Stimulated activated naive B cell treated with anti-CD40 and anti-IgM and Interleukin-4, amounts not matched to agents 10 μg/mL and 1 μg/mL and 100 μg/mL, for 72 hours (primary cell): ENCODE data around the gene NEK2.
"Not testable (repeated sequence)": the region's sequence is repeated elsewhere in the genome, so short reads cannot be mapped to it uniquely, and the experiment has no call there.

Experiments
- ATAC-seq, 2 donors: fragments of 150-1000 bp; cut with Tn5 transposase; replicated peaks; 2 replicates each; pipeline ENCODE4 v1.10.0; 2021; ENCODE audit warnings: moderate library complexity in 1 of 2
- DNase-seq: peaks from one replicate; pipeline ENCODE4 v3.0.0; 2021
- H3K27ac Mint-ChIP-seq: one replicate; pipeline ENCODE4 v1.8.0; 2022; ENCODE audit warnings: mild to moderate bottlenecking, mixed read lengths
- H3K27me3 Mint-ChIP-seq, 2 donors: one replicate each; pipeline ENCODE4 v1.8.0; 2022; ENCODE audit warnings: mixed read lengths in 2 of 2
- H3K36me3 Mint-ChIP-seq, 2 donors: one replicate each; pipeline ENCODE4 v1.8.0; 2022; ENCODE audit warnings: mixed read lengths in 2 of 2, mild to moderate bottlenecking in 1 of 2
- H3K4me1 Mint-ChIP-seq, 2 donors: one replicate each; pipeline ENCODE4 v1.8.0; 2022; ENCODE audit warnings: mixed read lengths in 2 of 2, mild to moderate bottlenecking in 1 of 2
- H3K4me3 Mint-ChIP-seq, 2 donors: one replicate each; pipeline ENCODE4 v1.8.0; 2022; ENCODE audit warnings: mild to moderate bottlenecking in 2 of 2, mixed read lengths in 2 of 2, moderate library complexity in 1 of 2
- H3K9me3 Mint-ChIP-seq, 2 donors: one replicate each; pipeline ENCODE4 v1.8.0; 2022; ENCODE audit warnings: mixed read lengths in 2 of 2, mild to moderate bottlenecking in 1 of 2

Gene NEK2

GRCh38 chr1:211625866-211626265 is 49.6 kb downstream of the NEK2 start:
- not testable (repeated sequence) for H3K27ac Mint-ChIP-seq, H3K36me3 Mint-ChIP-seq, H3K4me1 Mint-ChIP-seq, H3K4me3 Mint-ChIP-seq, H3K9me3 Mint-ChIP-seq, ATAC-seq, DNase-seq, H3K27me3 Mint-ChIP-seq

- ATAC-seq: peak; percentile 54 to 61
- no peak for DNase-seq
- no peak overlapping the region for H3K27ac Mint-ChIP-seq
- H3K4me1 Mint-ChIP-seq: peaks cover 2 to 5% of the 10 kb centered on the region in 2 donors
- no peak overlapping the region for H3K4me3 Mint-ChIP-seq
- no peaks in the 10 kb centered on the region for H3K9me3 Mint-ChIP-seq
- peaks cover 0 to 5% of the 10 kb centered on the region in 2 donors for H3K27me3 Mint-ChIP-seq
- no peaks in the 10 kb centered on the region for H3K36me3 Mint-ChIP-seq
Measured at GRCh38 chr1:211625040-211625439, 50.4 kb downstream of the NEK2 start.

- no peaks in the 10 kb centered on the region for H3K36me3 Mint-ChIP-seq
- ATAC-seq (no peak), DNase-seq (no peak)
- H3K9me3 Mint-ChIP-seq: no peaks in the 10 kb centered on the region
- peaks cover 2 to 5% of the 10 kb centered on the region in 2 donors for H3K4me1 Mint-ChIP-seq
- no peak overlapping the region for H3K4me3 Mint-ChIP-seq
- no peak overlapping the region for H3K27ac Mint-ChIP-seq
- no peaks in the 10 kb centered on the region for H3K27me3 Mint-ChIP-seq
Measured at GRCh38 chr1:211623515-211623914, 51.9 kb downstream of the NEK2 start.

GRCh38 chr1:211621447-211622198 is 53.8 kb downstream of the NEK2 start:
- H3K27me3 Mint-ChIP-seq: no peaks in the 10 kb centered on the region
- H3K4me1 Mint-ChIP-seq: peaks cover 2 to 5% of the 10 kb centered on the region in 2 donors
- ATAC-seq (no peak), DNase-seq (no peak)
- no peaks in the 10 kb centered on the region for H3K9me3 Mint-ChIP-seq
- H3K4me3 Mint-ChIP-seq: no peak overlapping the region
- no peak overlapping the region for H3K27ac Mint-ChIP-seq
- H3K36me3 Mint-ChIP-seq: no peaks in the 10 kb centered on the region

- no peaks in the 10 kb centered on the region for H3K9me3 Mint-ChIP-seq
- DNase-seq: no peak
- peaks cover 2 to 4% of the 10 kb centered on the region in 2 donors for H3K4me1 Mint-ChIP-seq
- H3K27me3 Mint-ChIP-seq: no peaks in the 10 kb centered on the region
- no peak overlapping the region for H3K27ac Mint-ChIP-seq
- no peak for ATAC-seq
- H3K4me3 Mint-ChIP-seq: no peak overlapping the region
- no peaks in the 10 kb centered on the region for H3K36me3 Mint-ChIP-seq
Measured at GRCh38 chr1:211620097-211620496, 55.3 kb downstream of the NEK2 start.

- no peaks in the 10 kb centered on the region for H3K9me3 Mint-ChIP-seq
- no peak overlapping the region for H3K27ac Mint-ChIP-seq
- H3K27me3 Mint-ChIP-seq: no peaks in the 10 kb centered on the region
- no peak for DNase-seq
- H3K4me3 Mint-ChIP-seq: no peak overlapping the region
- no peaks in the 10 kb centered on the region for H3K36me3 Mint-ChIP-seq
- no peaks in the 10 kb centered on the region for H3K4me1 Mint-ChIP-seq
- no peak for ATAC-seq
Measured at GRCh38 chr1:211619033-211619996, 56.1 kb downstream of the NEK2 start.

- ATAC-seq (no peak), DNase-seq (no peak)
- no peaks in the 10 kb centered on the region for H3K9me3 Mint-ChIP-seq
- no peaks in the 10 kb centered on the region for H3K4me1 Mint-ChIP-seq
- no peak overlapping the region for H3K4me3 Mint-ChIP-seq
- no peaks in the 10 kb centered on the region for H3K27me3 Mint-ChIP-seq
- no peak overlapping the region for H3K27ac Mint-ChIP-seq
- H3K36me3 Mint-ChIP-seq: no peaks in the 10 kb centered on the region
Measured at GRCh38 chr1:211616965-211617297, 58.5 kb downstream of the NEK2 start.

- no peak for ATAC-seq
- Mint-ChIP-seq H3K36me3 (no peaks in the 10 kb centered on the region), H3K4me3 (no peak overlapping the region), H3K27ac (no peak overlapping the region), H3K4me1 (no peaks in the 10 kb centered on the region), H3K27me3 (no peaks in the 10 kb centered on the region), H3K9me3 (no peaks in the 10 kb centered on the region)
- DNase-seq: no peak
Measured at GRCh38 chr1:211616231-211616964, 59.0 kb downstream of the NEK2 start.

GRCh38 chr1:211614615-211615014 is 60.8 kb downstream of the NEK2 start:
- H3K9me3 Mint-ChIP-seq: no peaks in the 10 kb centered on the region

GRCh38 chr1:211613951-211614350 is 61.5 kb downstream of the NEK2 start:
- DNase-seq (no peak), ATAC-seq (no peak)
- Mint-ChIP-seq H3K27ac (no peak overlapping the region), H3K36me3 (no peaks in the 10 kb centered on the region), H3K4me1 (no peaks in the 10 kb centered on the region), H3K4me3 (no peak overlapping the region), H3K9me3 (no peaks in the 10 kb centered on the region), H3K27me3 (no peaks in the 10 kb centered on the region)

More at GRCh38 chr1:211614615-211615014, 60.8 kb downstream of the NEK2 start:
- Mint-ChIP-seq H3K4me3 (no peak overlapping the region), H3K27me3 (no peaks in the 10 kb centered on the region), H3K4me1 (no peaks in the 10 kb centered on the region), H3K36me3 (no peaks in the 10 kb centered on the region), H3K27ac (no peak overlapping the region)
- ATAC-seq (no peak), DNase-seq (no peak)

GRCh38 chr1:211613108-211613947 is 62.1 kb downstream of the NEK2 start:
- no peak overlapping the region for H3K27ac Mint-ChIP-seq

GRCh38 chr1:211612786-211613107 is 62.7 kb downstream of the NEK2 start:
- Mint-ChIP-seq H3K4me3 (no peak overlapping the region), H3K27me3 (no peaks in the 10 kb centered on the region), H3K9me3 (no peaks in the 10 kb centered on the region), H3K36me3 (no peaks in the 10 kb centered on the region), H3K27ac (no peak overlapping the region), H3K4me1 (peaks cover 2 to 4% of the 10 kb centered on the region in 2 donors)
- ATAC-seq (no peak), DNase-seq (no peak)

More at GRCh38 chr1:211613108-211613947, 62.1 kb downstream of the NEK2 start:
- no peaks in the 10 kb centered on the region for H3K27me3 Mint-ChIP-seq
- ATAC-seq (no peak), DNase-seq (no peak)
- no peaks in the 10 kb centered on the region for H3K9me3 Mint-ChIP-seq
- H3K4me1 Mint-ChIP-seq: no peaks in the 10 kb centered on the region
- no peaks in the 10 kb centered on the region for H3K36me3 Mint-ChIP-seq
- H3K4me3 Mint-ChIP-seq: no peak overlapping the region
